Ramos (cell line): Measurements from ENCODE around the gene CDYL.

ENCODE experiments used
- in situ Hi-C: fragments of 300-500 bp; cut with MboI; formaldehyde crosslinking; loops from one replicate; pipeline ENCODE4 v1.14.3; 2022; ENCODE audit warnings: low sequenced_read_pairs; ENCODE audit not compliant: unreplicated experiment

Gene CDYL

DNA sequence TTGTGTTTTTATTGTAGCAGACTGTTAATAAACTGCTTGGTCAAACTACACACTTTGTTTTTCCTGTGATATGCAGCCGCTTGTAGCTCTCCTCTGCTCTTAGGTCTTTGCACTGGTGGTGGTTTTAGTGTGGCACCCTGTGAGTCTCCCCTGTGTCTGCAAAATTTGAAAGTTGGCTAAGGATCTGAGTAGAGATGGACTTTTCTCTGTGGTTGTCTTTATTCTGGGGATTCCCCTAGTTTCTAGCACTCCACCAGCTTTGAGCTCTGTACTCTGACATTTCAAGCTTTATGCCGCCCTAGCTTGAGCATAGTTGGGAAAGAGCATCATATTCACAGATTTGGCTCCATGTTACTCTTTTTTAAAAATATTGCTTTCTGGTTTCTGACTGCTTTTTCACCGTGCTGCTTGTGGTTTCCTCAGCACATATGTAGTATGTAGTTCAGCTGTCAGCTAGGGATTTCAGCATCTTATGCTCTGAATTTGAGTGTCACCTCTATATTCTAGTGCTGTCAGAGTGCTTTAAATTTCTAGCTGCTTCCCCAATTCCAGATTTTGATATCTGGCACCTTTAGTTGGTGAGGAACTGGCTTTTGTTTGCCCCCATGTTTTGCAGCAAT lies 25.4 kb downstream of the CDYL start:
- in situ Hi-C loops = no loop called here

DNA sequence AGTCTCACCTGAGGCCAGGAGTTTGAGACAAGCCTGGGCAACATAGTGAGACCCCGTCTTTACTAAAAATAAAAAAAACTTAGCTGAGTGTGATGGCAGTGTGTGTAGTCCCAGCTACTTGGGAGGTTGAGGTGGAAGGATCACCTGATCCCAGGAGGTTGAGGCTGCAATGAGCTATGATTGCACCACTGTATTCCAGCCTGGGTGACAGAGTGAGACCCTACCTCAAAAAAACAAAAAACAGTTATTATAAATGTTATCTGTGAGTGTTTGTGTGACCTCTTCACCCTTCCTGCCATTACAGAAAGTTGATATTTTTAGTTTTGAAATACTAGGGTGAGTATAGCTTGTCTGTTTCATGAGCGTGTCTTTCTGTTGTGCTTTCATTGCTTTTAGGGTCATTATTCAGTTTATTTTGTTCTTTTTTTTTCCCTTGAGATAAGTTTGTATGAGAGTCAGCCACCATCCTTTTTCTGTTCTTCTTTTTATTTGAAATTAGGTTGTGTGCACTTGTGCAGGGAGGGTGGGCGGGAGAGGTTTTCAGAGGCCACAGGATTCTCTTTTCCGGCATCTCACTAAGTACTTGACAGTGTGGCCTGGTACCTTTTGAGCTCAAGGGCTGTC lies 26.2 kb downstream of the CDYL start:
- in situ Hi-C loops = no loop called here

DNA sequence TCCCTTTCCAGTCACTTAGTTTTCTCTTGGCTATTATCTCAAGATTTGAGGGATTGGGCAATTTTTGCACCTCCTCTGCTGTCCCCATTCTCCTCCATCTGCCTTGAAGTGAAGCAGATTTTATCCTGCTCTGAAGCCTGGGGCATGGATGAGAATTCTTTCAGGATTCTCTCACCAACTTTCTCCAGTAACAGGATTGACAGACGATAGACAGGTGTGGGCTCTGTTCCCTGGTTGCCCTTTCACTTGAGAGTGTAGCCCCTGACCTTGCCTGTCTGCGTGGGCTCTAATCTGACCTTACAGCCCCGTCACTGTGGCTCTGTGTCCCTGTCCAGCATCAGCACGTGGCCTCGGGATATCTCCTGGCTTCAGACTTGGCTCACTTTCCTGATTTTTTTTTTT lies 27.1 kb downstream of the CDYL start:
- in situ Hi-C loops = no loop called here

DNA sequence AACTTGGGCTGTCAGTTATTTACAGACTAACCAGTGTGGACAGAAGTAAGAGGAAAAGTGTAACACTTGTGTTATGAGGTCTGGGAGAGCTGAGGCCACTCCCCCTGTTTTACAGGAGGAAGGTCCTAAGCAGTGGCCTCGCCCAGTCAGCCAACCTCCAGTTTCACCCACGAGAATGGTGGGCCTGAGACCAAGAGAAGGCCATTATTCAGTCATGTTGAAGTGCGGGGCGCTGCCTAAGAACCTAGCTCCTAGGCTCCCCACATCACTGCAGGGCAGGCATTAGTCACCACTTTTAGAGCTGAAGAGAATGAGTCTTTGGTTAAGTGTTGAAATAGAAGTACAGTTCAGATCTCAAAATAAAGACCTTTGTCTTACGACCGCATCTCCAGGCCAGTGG lies 27.9 kb downstream of the CDYL start:
- in situ Hi-C loops = no loop called here

DNA sequence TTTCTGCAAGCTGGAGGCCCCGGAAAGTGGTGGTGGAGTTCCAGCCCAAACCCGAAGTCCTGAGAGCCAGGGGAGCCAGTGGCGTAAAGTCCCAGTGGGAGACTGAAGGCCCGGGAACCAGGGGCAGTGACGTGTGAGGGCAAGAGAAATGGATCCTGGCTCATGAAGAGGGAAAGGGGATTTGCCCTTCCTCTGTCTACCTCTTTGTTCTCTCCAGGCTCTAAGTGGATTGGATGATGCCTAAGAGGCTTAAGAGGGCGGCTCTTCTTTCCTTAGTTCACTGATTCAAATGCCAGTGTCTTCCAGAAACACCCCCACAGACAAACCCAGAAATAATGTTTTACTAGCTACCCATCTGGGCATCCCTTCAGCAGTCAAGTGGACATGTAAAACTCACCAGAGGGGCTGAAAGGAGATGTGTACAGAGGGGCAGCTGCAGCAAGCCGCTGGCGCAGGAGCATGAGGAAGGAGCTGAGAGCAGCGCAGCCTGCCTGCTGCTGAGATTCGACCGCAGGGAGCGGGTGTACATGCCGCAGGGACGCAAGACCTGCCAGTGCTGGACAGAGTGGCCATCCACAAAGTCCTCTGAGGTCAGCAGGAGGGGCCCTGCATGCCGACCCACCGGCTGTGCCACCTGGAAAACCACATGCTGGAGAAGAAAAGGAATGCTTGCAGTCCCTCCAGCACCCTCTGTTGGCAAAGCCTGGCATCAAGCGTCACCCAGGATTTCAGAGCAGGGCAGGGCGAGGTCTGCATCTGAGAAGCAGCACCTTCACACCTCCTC lies 29.5 kb downstream of the CDYL start:
- in situ Hi-C loops = no loop called here

GRCh38 chr6:4806337-4806725 lies 30.1 kb downstream of the CDYL start:
- in situ Hi-C loops = no loop called here

- in situ Hi-C loops = no loop called here
Observed at GRCh38 chr6:4806791-4807190, 30.6 kb downstream of the CDYL start.

GRCh38 chr6:4808396-4808795 lies 32.2 kb downstream of the CDYL start:
- in situ Hi-C loops = no loop called here

- in situ Hi-C loops = no loop called here
Observed at GRCh38 chr6:4809999-4810918, 34.1 kb downstream of the CDYL start.

GRCh38 chr6:4812068-4812467 lies 35.9 kb downstream of the CDYL start:
- in situ Hi-C loops = no loop called here

- in situ Hi-C loops = no loop called here
Observed at GRCh38 chr6:4813055-4813454, 36.9 kb downstream of the CDYL start.

DNA sequence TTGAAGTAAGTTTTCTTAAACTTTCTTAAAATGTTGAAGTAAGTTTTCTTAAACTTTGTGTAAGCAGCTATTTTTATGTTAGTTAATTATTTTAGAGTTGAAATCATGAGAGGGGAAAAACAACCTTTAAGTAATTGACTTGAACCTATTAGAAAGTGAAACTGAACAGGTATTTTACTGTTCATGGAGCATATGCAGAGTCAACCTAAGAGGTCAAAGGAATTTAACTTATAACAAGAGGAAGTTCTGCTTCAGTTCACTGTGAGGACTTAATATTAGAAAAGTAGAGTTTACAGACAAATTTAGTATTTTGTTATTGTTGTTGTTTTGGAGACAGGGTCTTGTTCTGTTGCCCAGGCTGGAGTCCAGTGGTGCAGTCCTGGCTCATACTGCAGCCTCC lies 38.0 kb downstream of the CDYL start:
- in situ Hi-C loops = no loop called here

DNA sequence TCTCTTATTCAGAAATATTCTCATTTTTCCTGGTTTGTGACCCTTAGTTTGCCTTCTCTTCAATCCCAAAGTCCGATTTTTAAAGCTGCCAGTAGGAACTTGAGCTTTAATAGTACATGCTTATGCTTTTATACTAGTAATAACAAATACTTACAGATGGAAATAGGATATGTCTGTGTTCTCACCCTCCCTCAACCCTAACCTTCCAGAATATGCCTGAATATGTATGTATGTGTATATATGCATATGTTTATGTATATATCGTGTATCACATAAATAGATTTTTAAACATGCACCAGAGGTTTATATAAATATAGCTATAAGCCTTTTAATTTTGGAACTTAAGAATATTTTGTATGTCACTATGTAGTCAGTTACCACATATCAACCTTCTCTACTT lies 38.8 kb downstream of the CDYL start:
- in situ Hi-C loops = no loop called here

DNA sequence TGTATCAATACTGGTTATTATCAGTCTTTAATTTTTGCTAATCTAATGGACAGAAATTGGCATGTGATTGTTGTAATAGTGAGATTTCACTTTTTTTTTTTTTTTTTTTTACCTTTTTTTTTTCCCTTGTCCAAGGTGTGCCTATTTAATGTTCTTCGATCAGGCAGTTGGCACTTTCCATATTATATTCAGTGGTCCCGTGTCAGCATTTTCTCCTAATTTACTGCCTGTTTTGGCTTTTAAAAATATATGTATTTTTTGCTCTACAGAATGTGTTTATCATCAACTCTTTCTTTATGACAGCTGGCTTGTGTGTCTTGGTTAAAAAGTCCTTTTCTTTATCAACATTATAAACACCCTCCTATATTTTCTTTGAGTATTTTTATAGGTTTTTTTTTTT lies 39.4 kb downstream of the CDYL start:
- in situ Hi-C loops = no loop called here

- in situ Hi-C loops = no loop called here
Observed at GRCh38 chr6:4816904-4817303, 40.7 kb downstream of the CDYL start.

DNA sequence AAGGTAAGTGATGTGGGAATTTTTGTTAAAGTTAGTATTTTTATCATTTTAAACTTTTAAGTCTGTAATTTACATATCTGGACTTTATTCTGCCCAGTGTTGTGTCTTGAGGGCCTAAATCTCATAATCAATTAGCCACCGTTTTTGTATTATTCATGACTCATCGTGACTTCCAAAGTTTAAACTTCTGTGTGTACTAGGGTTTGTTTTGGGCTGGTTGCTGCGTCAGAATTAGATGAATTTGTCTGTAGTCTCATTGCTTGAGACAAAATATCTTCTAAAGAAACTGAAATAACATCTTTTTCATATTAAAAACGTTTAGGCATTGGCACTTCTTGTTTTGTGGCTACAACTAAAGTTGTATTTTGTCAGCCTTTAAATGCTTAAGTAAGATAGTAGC lies 41.3 kb downstream of the CDYL start:
- in situ Hi-C loops = no loop called here

GRCh38 chr6:4818272-4818938 lies 42.2 kb downstream of the CDYL start:
- in situ Hi-C loops = no loop called here

DNA sequence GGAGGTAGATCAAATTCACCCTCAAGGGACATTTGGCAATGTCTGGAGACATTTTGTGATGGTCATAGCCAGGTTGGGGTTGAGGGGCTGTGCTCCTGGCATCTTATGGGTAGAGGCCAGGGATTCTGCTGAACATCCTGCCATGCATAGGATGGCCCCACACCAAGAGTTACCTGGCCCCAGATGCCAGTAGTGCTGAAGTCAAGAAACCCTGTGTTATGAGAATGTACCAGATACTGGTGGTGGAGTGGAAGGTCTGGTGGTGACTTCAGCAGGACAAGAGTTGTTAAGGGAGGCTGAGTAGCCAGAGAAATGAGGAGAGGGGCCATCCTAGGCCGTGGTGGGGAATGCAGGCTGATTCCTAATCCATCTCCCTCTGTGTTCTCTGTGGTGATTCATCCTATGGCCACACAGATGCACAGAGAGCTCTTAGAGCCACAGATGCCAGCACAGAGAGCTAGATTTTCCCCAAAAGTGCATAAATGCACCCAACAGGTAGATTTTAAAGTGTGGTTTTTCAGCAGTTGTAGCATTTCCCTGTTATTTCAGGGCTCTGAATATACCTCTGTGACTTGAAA lies 43.6 kb downstream of the CDYL start:
- in situ Hi-C loops = no loop called here

DNA sequence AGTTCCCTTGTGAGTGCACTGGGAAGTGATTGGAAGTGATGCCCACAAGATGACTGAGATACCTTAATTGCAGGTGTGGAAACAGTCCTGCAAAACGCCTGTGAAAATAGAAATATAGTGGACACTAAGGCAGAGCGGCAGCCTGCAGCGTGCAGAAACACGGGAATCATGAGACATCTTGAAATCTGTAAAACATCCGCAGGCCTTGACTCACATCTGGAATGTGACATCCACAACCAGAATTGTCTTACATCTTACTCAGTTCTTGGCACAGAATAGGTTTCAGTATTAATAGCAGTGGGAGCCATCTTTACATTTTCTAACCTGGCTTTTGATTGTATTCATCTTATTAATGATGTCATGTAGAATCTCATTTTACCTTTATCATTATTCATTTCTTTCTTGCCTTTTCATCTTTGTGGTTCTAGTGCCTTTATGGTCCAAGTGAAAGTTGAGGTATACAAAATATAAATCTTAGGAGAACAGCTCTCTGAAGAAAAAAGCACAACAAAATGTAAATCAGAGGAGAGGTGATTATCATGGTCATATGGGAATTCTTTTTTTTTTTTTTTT lies 44.6 kb downstream of the CDYL start:
- in situ Hi-C loops = no loop called here
